Kidney epithelial cell (primary cell): Measurements from ENCODE around the gene NUCKS1. TPM values are rescaled to one million over a fixed set of nuclear protein-coding genes. Genes with fewer than 3 reads are reported as not detected.

Experiments used
- DNase-seq: peaks from one replicate; pipeline ENCODE4 v3.0.0-alpha.2; 2010; ENCODE audit warnings: low read depth
- H3K27me3 ChIP-seq: 2 replicates; pipeline ENCODE4 v1.6.0; 2011; ENCODE audit warnings: low read length; ENCODE audit not compliant: control insufficient read depth, insufficient read depth
- H3K36me3 ChIP-seq: 2 replicates; pipeline ENCODE4 v1.5.1; 2011; ENCODE audit warnings: low read length; ENCODE audit not compliant: control insufficient read depth, insufficient read depth
- H3K4me3 ChIP-seq: 2 replicates; pipeline ENCODE4 v1.5.1; 2011; ENCODE audit warnings: low read depth, mild to moderate bottlenecking, control low read depth, low read length
- CTCF ChIP-seq: IDR thresholded peaks from 2 replicates; pipeline ENCODE4 v1.5.1; 2011; ENCODE audit warnings: mild to moderate bottlenecking, moderate library complexity, low read length, control low read depth, inconsistent platforms; ENCODE audit not compliant: insufficient read depth, poor library complexity, severe bottlenecking
- total RNA-seq: library from RNA; depleted of rRNA; stranded (reverse); fragments of >200 nt; gene quantifications from 2 replicates; pipeline ENCODE4 v1.2.3, GENCODE V29; 2015

NUCKS1 gene
- total RNA-seq, 1 donor from 2014 or later, result 72.6 TPM

GRCh38 chr1:205792481-205792881, 42.5 kb upstream of the NUCKS1 start:
- no peaks in the 10 kb centered on the region for H3K36me3 ChIP-seq
- no peak for TF ChIP-seq CTCF
- no peak overlapping the region for H3K4me3 ChIP-seq
- DNase-seq, result no peak
- no peaks in the 10 kb centered on the region for H3K27me3 ChIP-seq

DNA sequence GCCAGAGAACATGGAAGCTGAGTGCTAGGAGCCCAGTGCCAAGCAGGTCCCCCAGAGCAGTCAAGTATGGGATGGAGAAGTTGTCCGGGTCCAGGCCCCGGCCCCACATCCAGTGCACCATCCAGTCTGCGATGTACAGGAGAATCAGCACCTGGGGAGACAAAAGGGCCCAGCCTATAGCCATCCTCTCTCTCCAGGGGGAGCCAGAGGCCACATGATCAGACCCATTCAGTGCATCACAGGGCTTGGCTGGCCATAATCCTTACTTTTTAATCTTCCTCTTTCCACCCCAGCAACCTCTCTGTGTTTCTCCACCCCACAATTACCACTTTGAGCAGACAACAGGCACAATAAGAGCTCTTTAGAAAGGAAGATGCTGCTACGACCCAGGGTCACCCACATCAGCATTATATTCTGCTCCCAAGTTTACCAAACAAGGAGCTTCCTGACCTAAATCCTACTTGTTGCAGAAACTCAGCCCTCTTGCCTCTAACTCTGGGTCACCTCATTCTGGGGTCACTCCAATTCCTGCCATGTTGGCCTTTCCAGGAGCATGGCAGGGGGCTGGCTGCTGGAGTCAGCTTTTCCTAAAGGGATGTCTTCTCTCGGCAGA, 41.7 kb upstream of the NUCKS1 start:
- TF ChIP-seq CTCF, result peak; percentile 93
- no peak for DNase-seq
- Histone ChIP-seq H3K27me3 (no peaks in the 10 kb centered on the region), H3K36me3 (no peaks in the 10 kb centered on the region), H3K4me3 (no peak overlapping the region)

DNA sequence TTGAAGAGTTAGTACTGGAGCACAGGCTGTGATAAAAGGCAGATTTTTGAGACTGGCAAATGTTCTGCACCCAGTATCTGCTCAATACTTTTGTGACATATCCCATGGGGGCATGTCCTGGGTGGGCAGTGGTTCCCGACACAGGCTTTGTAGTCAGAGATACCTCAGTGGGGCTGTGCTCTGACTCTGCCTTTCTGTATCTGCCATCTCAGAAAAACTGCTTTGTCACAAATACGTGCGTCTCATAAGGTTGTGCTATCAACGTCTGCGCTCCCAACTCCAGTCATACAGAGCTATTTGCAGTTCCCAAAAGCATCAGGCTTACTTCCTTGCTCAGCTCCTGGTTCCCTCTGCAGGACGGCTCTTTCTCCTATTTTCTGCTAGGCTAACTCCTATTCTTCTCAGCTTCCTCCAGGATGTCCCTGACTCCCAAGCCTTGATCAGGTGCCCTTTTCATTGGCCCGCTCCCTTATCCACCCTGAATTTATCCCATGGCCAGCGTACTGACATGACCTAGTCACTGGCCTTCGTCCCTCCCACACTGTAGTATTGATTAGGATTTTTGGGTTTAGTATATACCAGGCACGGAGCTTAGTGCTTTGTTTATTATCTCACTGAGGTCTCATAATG, 37.4 kb upstream of the NUCKS1 start:
- no peaks in the 10 kb centered on the region for H3K27me3 ChIP-seq
- H3K36me3 ChIP-seq, result no peaks in the 10 kb centered on the region
- no peak overlapping the region for H3K4me3 ChIP-seq
- no peak for DNase-seq
- TF ChIP-seq CTCF, result no peak

DNA sequence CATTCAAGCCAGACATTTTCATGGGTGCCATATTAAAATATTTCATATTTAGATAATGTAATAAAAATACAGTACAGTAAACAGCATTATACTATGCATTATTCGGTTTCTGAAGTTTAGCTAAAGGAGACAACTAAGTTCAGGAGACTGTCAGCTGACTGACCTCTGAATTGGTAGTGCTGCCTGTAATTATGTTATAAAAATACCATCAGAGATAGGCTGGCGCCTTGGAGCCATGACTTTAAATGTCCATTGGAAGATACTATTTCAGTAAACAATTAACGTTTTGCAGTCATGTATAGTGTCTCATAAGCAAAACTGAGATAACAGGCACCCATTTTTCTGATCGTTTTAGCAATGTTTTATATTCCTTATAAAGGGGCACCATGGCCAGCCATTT, 36.6 kb upstream of the NUCKS1 start:
- TF ChIP-seq CTCF, result no peak
- Histone ChIP-seq H3K27me3 (no peaks in the 10 kb centered on the region), H3K36me3 (no peaks in the 10 kb centered on the region), H3K4me3 (no peak overlapping the region)
- DNase-seq, result no peak

GRCh38 chr1:205785446-205785845, 35.5 kb upstream of the NUCKS1 start:
- H3K36me3 ChIP-seq, result no peaks in the 10 kb centered on the region
- no peak for DNase-seq
- no peak for TF ChIP-seq CTCF

DNA sequence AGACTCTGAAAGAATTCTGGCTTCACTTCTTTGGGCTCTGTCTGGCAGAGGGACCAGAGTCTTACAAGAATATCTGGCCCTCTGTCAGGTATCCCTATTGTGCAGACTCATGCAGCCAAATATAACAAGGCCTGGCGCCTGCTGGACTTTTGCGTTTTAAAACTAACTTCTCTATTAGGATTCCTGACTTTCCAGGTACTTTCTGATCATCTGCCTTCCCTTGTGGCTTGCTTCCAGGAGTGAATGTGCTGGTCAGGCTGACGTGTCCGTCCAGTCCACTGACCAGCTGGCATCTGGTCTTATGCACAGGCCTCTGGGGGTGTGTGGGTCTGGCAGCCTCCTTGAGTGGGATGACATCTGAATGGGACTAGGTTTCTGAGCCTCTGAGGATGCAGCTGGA, 33.9 kb upstream of the NUCKS1 start:
- H3K36me3 ChIP-seq, result no peaks in the 10 kb centered on the region
- TF ChIP-seq CTCF, result no peak
- no peak for DNase-seq
- H3K27me3 ChIP-seq, result no peaks in the 10 kb centered on the region
- H3K4me3 ChIP-seq, result no peak overlapping the region

More at GRCh38 chr1:205785446-205785845, 35.5 kb upstream of the NUCKS1 start:
- no peaks in the 10 kb centered on the region for H3K27me3 ChIP-seq
- H3K4me3 ChIP-seq, result no peak overlapping the region
